ENCODE data around the gene SPATA2L.
"Not testable (repeated sequence)": the region's sequence is repeated elsewhere in the genome, so short reads cannot be mapped to it uniquely, and the experiment has no call there.

SPATA2L gene

DNA sequence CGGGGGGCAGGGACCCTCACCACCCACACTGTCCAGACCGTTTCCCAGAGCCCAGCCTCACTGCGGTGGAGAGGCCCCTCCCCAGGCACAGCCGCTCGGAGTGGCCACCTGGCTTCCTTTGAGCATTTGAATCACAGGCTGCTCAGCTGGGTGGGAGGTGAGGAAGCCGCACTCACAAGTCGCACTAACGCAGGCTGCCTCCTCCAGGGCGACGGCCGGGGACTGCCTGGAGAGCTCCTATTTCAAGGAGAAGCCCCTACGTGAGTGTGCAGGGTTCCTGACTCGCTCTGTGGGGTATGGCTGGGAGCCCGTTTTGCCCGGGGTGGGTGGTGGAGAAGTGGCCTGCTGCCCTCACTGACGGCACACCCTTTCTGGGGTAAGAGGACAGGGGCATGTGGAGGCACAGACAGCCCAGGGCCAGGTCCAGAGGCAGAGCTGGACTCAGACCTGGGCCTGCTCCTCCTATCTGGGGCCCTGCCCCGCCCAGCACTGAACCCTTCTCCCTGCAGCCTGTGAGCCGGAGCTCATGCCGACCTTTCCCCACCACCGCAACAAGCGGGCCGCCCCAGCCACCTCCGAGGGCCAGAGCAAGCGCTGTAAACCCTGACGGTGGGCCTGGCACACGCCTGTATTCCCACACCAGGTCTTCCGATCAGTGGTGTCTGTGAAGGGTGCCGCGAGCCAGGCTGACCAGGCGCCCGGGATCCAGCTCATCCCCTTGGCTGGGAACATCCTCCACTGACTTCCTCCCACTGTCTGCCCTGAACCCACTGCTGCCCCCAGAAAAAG, 6.2 kb downstream of the SPATA2L start:
- peaks cover 60% of the 10 kb centered on the region for H3K36me3 ChIP-seq (ENCODE audit: control insufficient read depth, low read length)
- no peaks in the 10 kb centered on the region for H3K79me2 ChIP-seq (ENCODE audit: control insufficient read depth, low read length)
- no peaks in the 10 kb centered on the region for H3K27me3 ChIP-seq (ENCODE audit: control insufficient read depth, low read length)
- no peak overlapping the region for H3K27ac ChIP-seq (ENCODE audit: low read depth, low read length)
- peaks cover 5% of the 10 kb centered on the region; the same call in 1 of the 2 replicates for H3F3A ChIP-seq (ENCODE audit: control insufficient read depth, insufficient read depth)
- H3K4me3 ChIP-seq (ENCODE audit: low read length): no peak overlapping the region
- no peak overlapping the region for H3K4me2 ChIP-seq (ENCODE audit: low read length)
- H4K20me1 ChIP-seq (ENCODE audit: control insufficient read depth, insufficient read depth, low read depth, low read length): no peaks in the 10 kb centered on the region; the same call in 1 of the 2 replicates
- H3K9me3 ChIP-seq (ENCODE audit: control insufficient read depth, insufficient read depth, low read length): no peaks in the 10 kb centered on the region
- H3K9me2 ChIP-seq (replicated peaks; ENCODE audit: control insufficient read depth, low read length): no peaks in the 10 kb centered on the region
- peaks cover 22% of the 10 kb centered on the region for H3K4me1 ChIP-seq (ENCODE audit: control insufficient read depth, low read length)
- no peak for TF ChIP-seq EZH2phosphoT487 (IDR thresholded peaks at IDR 0.05; ENCODE audit: borderline replicate concordance, low read length)
- TF ChIP-seq, protein P1, sequence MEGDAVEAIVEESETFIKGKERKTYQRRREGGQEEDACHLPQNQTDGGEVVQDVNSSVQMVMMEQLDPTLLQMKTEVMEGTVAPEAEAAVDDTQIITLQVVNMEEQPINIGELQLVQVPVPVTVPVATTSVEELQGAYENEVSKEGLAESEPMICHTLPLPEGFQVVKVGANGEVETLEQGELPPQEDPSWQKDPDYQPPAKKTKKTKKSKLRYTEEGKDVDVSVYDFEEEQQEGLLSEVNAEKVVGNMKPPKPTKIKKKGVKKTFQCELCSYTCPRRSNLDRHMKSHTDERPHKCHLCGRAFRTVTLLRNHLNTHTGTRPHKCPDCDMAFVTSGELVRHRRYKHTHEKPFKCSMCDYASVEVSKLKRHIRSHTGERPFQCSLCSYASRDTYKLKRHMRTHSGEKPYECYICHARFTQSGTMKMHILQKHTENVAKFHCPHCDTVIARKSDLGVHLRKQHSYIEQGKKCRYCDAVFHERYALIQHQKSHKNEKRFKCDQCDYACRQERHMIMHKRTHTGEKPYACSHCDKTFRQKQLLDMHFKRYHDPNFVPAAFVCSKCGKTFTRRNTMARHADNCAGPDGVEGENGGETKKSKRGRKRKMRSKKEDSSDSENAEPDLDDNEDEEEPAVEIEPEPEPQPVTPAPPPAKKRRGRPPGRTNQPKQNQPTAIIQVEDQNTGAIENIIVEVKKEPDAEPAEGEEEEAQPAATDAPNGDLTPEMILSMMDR (IDR thresholded peaks at IDR 0.05; ENCODE audit: low read depth, low read length, poor library complexity, severe bottlenecking): no peak

DNA sequence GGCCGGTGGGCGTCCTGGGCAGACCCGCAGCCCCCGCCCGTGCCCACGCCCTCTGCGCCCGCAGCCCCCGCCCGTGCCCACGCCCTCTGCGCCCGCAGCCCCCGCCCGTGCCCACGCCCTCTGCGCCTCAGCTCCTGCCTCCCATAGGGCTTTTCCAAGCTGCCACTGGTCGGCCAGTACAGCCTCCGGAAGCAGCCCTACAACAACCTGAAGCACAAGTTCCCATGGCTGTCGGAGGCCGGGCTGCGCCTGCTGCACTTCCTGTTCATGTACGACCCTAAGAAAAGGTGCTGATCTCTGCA, 6.8 kb downstream of the SPATA2L start:
- H3F3A ChIP-seq (ENCODE audit: control insufficient read depth, insufficient read depth); H3K4me2 ChIP-seq (ENCODE audit: low read length); H3K27me3 ChIP-seq (ENCODE audit: control insufficient read depth, low read length); H3K9me3 ChIP-seq (ENCODE audit: control insufficient read depth, insufficient read depth, low read length); H3K79me2 ChIP-seq (ENCODE audit: control insufficient read depth, low read length); H3K9me2 ChIP-seq (replicated peaks; ENCODE audit: control insufficient read depth, low read length); H3K4me3 ChIP-seq (ENCODE audit: low read length); H3K27ac ChIP-seq (ENCODE audit: low read depth, low read length); H4K20me1 ChIP-seq (ENCODE audit: control insufficient read depth, insufficient read depth, low read depth, low read length): not testable (repeated sequence)
- H3K4me1 ChIP-seq (ENCODE audit: control insufficient read depth, low read length): peaks cover 16% of the 10 kb centered on the region
- peaks cover 65% of the 10 kb centered on the region for H3K36me3 ChIP-seq (ENCODE audit: control insufficient read depth, low read length)

DNA sequence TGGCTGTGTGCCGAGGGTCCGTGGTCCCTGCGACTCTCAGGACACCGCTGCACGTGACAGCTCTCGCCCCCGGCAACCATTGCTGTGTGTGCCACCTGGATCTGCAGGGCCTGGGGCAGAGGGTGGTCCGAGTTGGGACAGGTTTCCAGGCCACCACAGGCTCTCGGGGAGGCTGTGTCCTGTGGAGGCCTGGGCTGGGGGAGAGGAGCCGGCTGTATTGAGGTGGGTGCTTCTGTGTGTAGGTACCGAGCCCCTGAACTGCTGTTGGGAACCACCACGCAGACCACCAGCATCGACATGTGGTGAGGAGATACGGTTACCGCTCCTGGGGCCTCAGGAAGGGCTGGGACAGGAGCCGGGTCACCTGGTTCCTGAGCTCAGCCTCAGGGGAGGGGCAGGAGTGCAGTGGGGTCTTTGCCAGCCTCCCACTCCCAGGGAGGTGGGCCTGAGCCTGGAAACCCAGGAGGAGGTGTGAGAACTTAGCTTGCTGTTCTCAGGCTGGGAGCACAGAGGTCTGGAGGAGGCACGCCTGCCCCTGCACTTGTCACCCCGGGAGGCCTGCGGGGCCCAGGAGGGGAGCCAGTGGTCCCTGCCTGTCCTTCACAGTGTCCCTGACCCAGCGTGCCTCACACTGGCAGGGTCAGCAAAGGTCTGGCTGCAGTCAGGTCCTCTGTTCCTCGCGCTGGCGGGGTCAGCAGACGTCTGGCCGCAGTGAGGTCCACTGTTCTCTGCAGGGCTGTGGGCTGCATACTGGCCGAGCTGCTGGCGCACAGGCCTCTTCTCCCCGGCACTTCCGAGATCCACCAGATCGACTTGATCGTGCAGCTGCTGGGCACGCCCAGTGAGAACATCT, 7.3 kb downstream of the SPATA2L start:
- Histone ChIP-seq H3K9me3 (ENCODE audit: control insufficient read depth, insufficient read depth, low read length) (no peaks in the 10 kb centered on the region), H3K4me2 (ENCODE audit: low read length) (no peak overlapping the region), H3F3A (ENCODE audit: control insufficient read depth, insufficient read depth) (peaks cover 3% of the 10 kb centered on the region; the same call in 1 of the 2 replicates), H3K36me3 (ENCODE audit: control insufficient read depth, low read length) (peaks cover 70% of the 10 kb centered on the region), H3K9me2 (replicated peaks; ENCODE audit: control insufficient read depth, low read length) (no peaks in the 10 kb centered on the region), H3K4me3 (ENCODE audit: low read length) (no peak overlapping the region), H3K79me2 (ENCODE audit: control insufficient read depth, low read length) (peaks cover 4% of the 10 kb centered on the region), H3K4me1 (ENCODE audit: control insufficient read depth, low read length) (peaks cover 15% of the 10 kb centered on the region), H3K27ac (ENCODE audit: low read depth, low read length) (no peak overlapping the region), H3K27me3 (ENCODE audit: control insufficient read depth, low read length) (no peaks in the 10 kb centered on the region), H4K20me1 (ENCODE audit: control insufficient read depth, insufficient read depth, low read depth, low read length) (no peaks in the 10 kb centered on the region; the same call in 1 of the 2 replicates)
- no peak for TF ChIP-seq EZH2phosphoT487 (IDR thresholded peaks at IDR 0.05; ENCODE audit: borderline replicate concordance, low read length)
- TF ChIP-seq, protein P1 (IDR thresholded peaks at IDR 0.05; ENCODE audit: low read depth, low read length, poor library complexity, severe bottlenecking): no peak

DNA sequence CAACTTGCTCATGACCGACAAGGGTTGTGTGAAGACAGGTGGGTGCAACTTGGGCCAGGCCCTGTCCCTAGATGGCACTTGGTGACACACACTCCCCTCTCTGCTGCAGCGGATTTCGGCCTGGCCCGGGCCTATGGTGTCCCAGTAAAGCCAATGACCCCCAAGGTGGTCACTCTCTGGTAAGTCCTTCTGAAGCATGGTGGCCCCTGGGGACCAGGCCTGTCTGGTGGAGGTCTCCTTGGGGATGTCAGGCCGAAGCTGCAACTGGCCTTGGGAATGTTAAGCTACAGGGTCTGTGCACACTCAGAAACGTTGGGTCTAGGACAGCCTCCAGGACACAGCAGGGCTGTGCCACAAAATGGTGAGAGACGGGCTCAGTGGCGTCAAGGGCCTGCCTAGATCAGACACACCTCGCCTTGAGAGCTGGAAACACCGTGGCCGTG, 8.2 kb downstream of the SPATA2L start:
- no peak overlapping the region for H3K4me2 ChIP-seq (ENCODE audit: low read length)
- H4K20me1 ChIP-seq (ENCODE audit: control insufficient read depth, insufficient read depth, low read depth, low read length): no peaks in the 10 kb centered on the region
- H3K9me3 ChIP-seq (ENCODE audit: control insufficient read depth, insufficient read depth, low read length): no peaks in the 10 kb centered on the region
- H3K27ac ChIP-seq (ENCODE audit: low read depth, low read length): no peak overlapping the region
- H3K4me3 ChIP-seq (ENCODE audit: low read length): no peak overlapping the region
- peaks cover 13% of the 10 kb centered on the region for H3K79me2 ChIP-seq (ENCODE audit: control insufficient read depth, low read length)
- peaks cover 17% of the 10 kb centered on the region for H3K4me1 ChIP-seq (ENCODE audit: control insufficient read depth, low read length)
- H3K36me3 ChIP-seq (ENCODE audit: control insufficient read depth, low read length): peaks cover 78% of the 10 kb centered on the region
- no peak for TF ChIP-seq EZH2phosphoT487 (IDR thresholded peaks at IDR 0.05; ENCODE audit: borderline replicate concordance, low read length)
- TF ChIP-seq, protein P1 (IDR thresholded peaks at IDR 0.05; ENCODE audit: low read depth, low read length, poor library complexity, severe bottlenecking): no peak
- no peaks in the 10 kb centered on the region for H3K27me3 ChIP-seq (ENCODE audit: control insufficient read depth, low read length)
- no peaks in the 10 kb centered on the region for H3F3A ChIP-seq (ENCODE audit: control insufficient read depth, insufficient read depth)
- H3K9me2 ChIP-seq (replicated peaks; ENCODE audit: control insufficient read depth, low read length): no peaks in the 10 kb centered on the region

Data from DOHH2 (cell line).